Hepatocyte (in vitro differentiated cells): Measurements from ENCODE around the gene STARD9.

Source experiments
- CTCF ChIP-seq: fragments of 200-600 bp; sonication (generic); IDR thresholded peaks from 2 replicates; pipeline ENCODE4 v1.5.1; 2016; ENCODE audit warnings: antibody characterized with exemption, mild to moderate bottlenecking; ENCODE audit not compliant: poor library complexity
- EZH2phosphoT487 ChIP-seq: fragments of 200-600 bp; sonication (generic); IDR thresholded peaks from one replicate; pipeline ENCODE4 v1.6.1; 2018; ENCODE audit warnings: antibody characterized with exemption, mild to moderate bottlenecking, low read depth, moderate library complexity; ENCODE audit not compliant: unreplicated experiment, severe bottlenecking

- TF ChIP-seq EZH2phosphoT487 (no peak), CTCF (no peak)
Observed at GRCh38 chr15:42576040-42576594, 711 bp downstream of the STARD9 start.
